GM19193 (cell line): Measurements from ENCODE around the gene EFNB2.

Experiments
- POLR2A ChIP-seq: IDR thresholded peaks from 4 replicates; pipeline ENCODE4 v1.6.1; 2011; ENCODE audit not compliant: insufficient read depth, insufficient read length; ENCODE audit errors: extremely low read depth

EFNB2 gene

GRCh38 chr13:106505295-106505694, 30.2 kb downstream of the EFNB2 start:
- TF ChIP-seq POLR2A = no peak

- no peak for TF ChIP-seq POLR2A
Measured at GRCh38 chr13:106503730-106504453, 31.6 kb downstream of the EFNB2 start.

GRCh38 chr13:106503272-106503671, 32.2 kb downstream of the EFNB2 start:
- TF ChIP-seq POLR2A = no peak

- TF ChIP-seq POLR2A = no peak
Measured at GRCh38 chr13:106500445-106500844, 35.0 kb downstream of the EFNB2 start.

- TF ChIP-seq POLR2A = no peak
Measured at GRCh38 chr13:106499896-106500295, 35.6 kb downstream of the EFNB2 start.

- TF ChIP-seq POLR2A = no peak
Measured at GRCh38 chr13:106499113-106499512, 36.3 kb downstream of the EFNB2 start.

GRCh38 chr13:106498571-106498970, 36.9 kb downstream of the EFNB2 start:
- TF ChIP-seq POLR2A = no peak

GRCh38 chr13:106498158-106498557, 37.3 kb downstream of the EFNB2 start:
- TF ChIP-seq POLR2A = no peak

GRCh38 chr13:106497079-106497478, 38.4 kb downstream of the EFNB2 start:
- TF ChIP-seq POLR2A = no peak

- TF ChIP-seq POLR2A = no peak
Measured at GRCh38 chr13:106496072-106496997, 39.1 kb downstream of the EFNB2 start.

- no peak for TF ChIP-seq POLR2A
Measured at GRCh38 chr13:106494936-106495335, 40.5 kb downstream of the EFNB2 start.

- no peak for TF ChIP-seq POLR2A
Measured at GRCh38 chr13:106494506-106494905, 41.0 kb downstream of the EFNB2 start.

GRCh38 chr13:106493533-106494220, 41.8 kb downstream of the EFNB2 start:
- no peak for TF ChIP-seq POLR2A

- TF ChIP-seq POLR2A = no peak
Measured at GRCh38 chr13:106492588-106493475, 42.6 kb downstream of the EFNB2 start.
